Rectal smooth muscle tissue (tissue), 1 donor: ENCODE results near the gene CDH11.

Experiments
- H3K27ac ChIP-seq: one replicate; pipeline ENCODE4 v1.7.0; 2013; ENCODE audit warnings: low read depth, low read length, inconsistent platforms
- H3K27me3 ChIP-seq: one replicate; pipeline ENCODE4 v1.7.0; 2013; ENCODE audit warnings: low read length; ENCODE audit not compliant: control insufficient read depth, insufficient read depth
- H3K36me3 ChIP-seq: one replicate; pipeline ENCODE4 v1.7.0; 2013; ENCODE audit warnings: low read length; ENCODE audit not compliant: control insufficient read depth, insufficient read depth
- H3K4me1 ChIP-seq: one replicate; pipeline ENCODE4 v1.7.0; 2013; ENCODE audit warnings: low read length; ENCODE audit not compliant: control insufficient read depth, insufficient read depth
- H3K4me3 ChIP-seq: one replicate; pipeline ENCODE4 v1.7.0; 2013; ENCODE audit warnings: low read length
- H3K9ac ChIP-seq: one replicate; pipeline ENCODE4 v1.7.0; 2013; ENCODE audit warnings: low read length

The CDH11 gene

GRCh38 chr16:65083164-65083857 is 38.6 kb downstream of the CDH11 start:
- Histone ChIP-seq H3K4me1 (no peaks in the 10 kb centered on the region), H3K27me3 (no peaks in the 10 kb centered on the region), H3K4me3 (no peak overlapping the region), H3K9ac (no peak overlapping the region), H3K27ac (no peak overlapping the region), H3K36me3 (no peaks in the 10 kb centered on the region)

- no peak overlapping the region for H3K4me3 ChIP-seq
- H3K9ac ChIP-seq = no peak overlapping the region
- no peaks in the 10 kb centered on the region for H3K4me1 ChIP-seq
Observed at GRCh38 chr16:65079549-65079948, 42.3 kb downstream of the CDH11 start.

DNA sequence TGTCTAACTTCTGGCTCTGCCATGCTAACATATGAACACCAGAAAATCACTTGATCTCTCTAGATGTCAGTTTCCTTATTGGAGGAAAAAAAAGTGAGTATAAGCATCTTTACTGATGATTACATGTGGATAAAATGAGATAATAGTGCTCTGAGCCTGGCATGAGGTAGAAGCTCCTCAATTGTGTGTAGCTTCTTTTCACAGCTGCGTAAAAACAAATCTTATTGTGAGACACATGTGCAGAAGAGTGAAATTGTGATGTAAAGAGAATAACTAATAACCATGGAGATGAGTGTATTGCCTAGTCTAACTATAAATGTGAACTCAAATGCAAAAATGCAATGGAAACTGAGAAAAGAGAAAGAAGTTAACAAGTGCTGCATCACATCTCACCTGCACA is 44.7 kb downstream of the CDH11 start:
- H3K4me1 ChIP-seq = peaks cover 4% of the 10 kb centered on the region
- no peak overlapping the region for H3K9ac ChIP-seq
- H3K4me3 ChIP-seq = no peak overlapping the region
- H3K36me3 ChIP-seq = no peaks in the 10 kb centered on the region
- H3K27ac ChIP-seq = no peak overlapping the region
- H3K27me3 ChIP-seq = no peaks in the 10 kb centered on the region

More at GRCh38 chr16:65079549-65079948, 42.3 kb downstream of the CDH11 start:
- Histone ChIP-seq H3K27me3 (no peaks in the 10 kb centered on the region), H3K36me3 (no peaks in the 10 kb centered on the region), H3K27ac (no peak overlapping the region)

GRCh38 chr16:65075877-65076276 is 46.0 kb downstream of the CDH11 start:
- no peak overlapping the region for H3K9ac ChIP-seq
- H3K4me3 ChIP-seq = no peak overlapping the region

DNA sequence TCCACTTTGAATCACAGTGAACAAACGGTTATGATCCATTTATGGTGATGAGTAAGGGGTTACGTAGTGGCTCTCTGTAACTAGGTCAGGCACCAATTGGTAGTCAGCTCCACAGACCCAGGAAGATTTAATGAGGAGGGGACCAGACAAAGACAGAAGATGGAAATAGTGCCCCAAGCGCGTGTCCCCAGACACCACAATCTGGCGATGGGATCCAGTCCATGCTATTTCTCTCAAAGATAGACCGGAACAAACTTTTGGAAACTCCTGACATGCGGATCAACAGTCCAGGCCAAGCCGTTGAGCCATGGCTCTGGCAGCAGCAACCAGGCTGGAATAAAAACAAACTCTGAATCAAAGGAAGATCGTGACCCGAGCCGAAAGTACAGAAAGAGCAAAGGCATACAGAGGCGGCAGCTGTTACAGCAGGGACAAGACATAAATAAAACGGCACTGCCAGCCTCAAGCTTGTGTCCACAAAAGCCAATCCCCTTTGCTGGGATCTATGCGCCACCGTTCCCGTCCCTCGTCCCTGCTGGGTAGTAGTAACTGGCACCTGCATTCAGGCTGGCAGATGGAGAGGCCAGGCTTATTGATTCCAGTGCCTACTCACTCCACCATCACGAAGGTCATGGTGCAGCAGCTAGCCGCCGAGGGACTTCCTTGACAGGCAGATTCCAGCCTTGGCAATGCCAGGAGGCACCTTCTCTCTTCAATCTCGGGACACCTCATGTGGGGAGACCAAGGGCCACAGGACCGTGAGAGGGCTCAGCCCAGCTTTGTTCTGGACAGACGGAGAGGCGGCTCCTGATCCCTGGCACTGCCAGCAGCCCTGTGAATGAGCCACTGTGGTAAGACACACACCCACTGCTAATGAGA is 50.2 kb downstream of the CDH11 start:
- no peak overlapping the region for H3K9ac ChIP-seq
- peak overlapping the region; percentile 77 for H3K27ac ChIP-seq
- H3K4me3 ChIP-seq = peak overlapping the region; percentile 56
- H3K36me3 ChIP-seq = no peaks in the 10 kb centered on the region
- no peaks in the 10 kb centered on the region for H3K27me3 ChIP-seq
- H3K4me1 ChIP-seq = peaks cover 24% of the 10 kb centered on the region

More at GRCh38 chr16:65075877-65076276, 46.0 kb downstream of the CDH11 start:
- Histone ChIP-seq H3K36me3 (no peaks in the 10 kb centered on the region), H3K4me1 (peaks cover 12% of the 10 kb centered on the region), H3K27me3 (no peaks in the 10 kb centered on the region), H3K27ac (no peak overlapping the region)

- H3K9ac ChIP-seq = no peak overlapping the region
- no peaks in the 10 kb centered on the region for H3K36me3 ChIP-seq
- H3K4me1 ChIP-seq = peaks cover 26% of the 10 kb centered on the region
- H3K27me3 ChIP-seq = no peaks in the 10 kb centered on the region
- peak overlapping the region; percentile 77 for H3K27ac ChIP-seq
- peak overlapping the region; percentile 56 for H3K4me3 ChIP-seq
Observed at GRCh38 chr16:65070831-65071432, 50.9 kb downstream of the CDH11 start.

GRCh38 chr16:65069766-65070165 is 52.1 kb downstream of the CDH11 start:
- no peak overlapping the region for H3K9ac ChIP-seq
- H3K27ac ChIP-seq = no peak overlapping the region
- H3K36me3 ChIP-seq = no peaks in the 10 kb centered on the region
- H3K4me3 ChIP-seq = no peak overlapping the region
- H3K4me1 ChIP-seq = peaks cover 26% of the 10 kb centered on the region
- no peaks in the 10 kb centered on the region for H3K27me3 ChIP-seq

GRCh38 chr16:65069065-65069464 is 52.8 kb downstream of the CDH11 start:
- peaks cover 26% of the 10 kb centered on the region for H3K4me1 ChIP-seq
- H3K27ac ChIP-seq = no peak overlapping the region
- no peak overlapping the region for H3K9ac ChIP-seq
- H3K36me3 ChIP-seq = no peaks in the 10 kb centered on the region
- no peaks in the 10 kb centered on the region for H3K27me3 ChIP-seq
- H3K4me3 ChIP-seq = no peak overlapping the region

- Histone ChIP-seq H3K27me3 (no peaks in the 10 kb centered on the region), H3K9ac (no peak overlapping the region), H3K4me1 (peaks cover 26% of the 10 kb centered on the region), H3K4me3 (no peak overlapping the region), H3K27ac (no peak overlapping the region), H3K36me3 (no peaks in the 10 kb centered on the region)
Observed at GRCh38 chr16:65068151-65068740, 53.6 kb downstream of the CDH11 start.

GRCh38 chr16:65066651-65067050 is 55.2 kb downstream of the CDH11 start:
- H3K4me3 ChIP-seq = no peak overlapping the region
- H3K27ac ChIP-seq = no peak overlapping the region

DNA sequence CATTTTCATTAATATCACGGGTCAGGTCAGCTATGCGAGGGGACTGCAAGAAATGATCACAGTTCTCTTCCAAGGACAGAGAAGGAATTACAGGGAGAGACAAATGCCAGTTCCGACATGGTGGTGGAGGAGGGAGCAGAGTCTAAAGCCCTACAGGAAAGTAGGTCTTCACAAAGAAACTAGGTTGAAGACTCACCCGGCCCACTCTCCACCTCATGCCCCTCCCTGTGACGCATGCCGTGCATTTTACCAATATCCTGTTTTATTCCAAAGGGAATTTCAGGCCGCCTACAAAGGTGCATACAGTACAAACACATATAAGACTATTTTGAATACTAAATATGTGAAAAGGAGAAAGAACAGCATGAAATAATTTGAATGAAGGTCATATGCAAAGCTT is 56.8 kb downstream of the CDH11 start:
- H3K4me1 ChIP-seq = peaks cover 10% of the 10 kb centered on the region
- no peak overlapping the region for H3K9ac ChIP-seq
- H3K36me3 ChIP-seq = no peaks in the 10 kb centered on the region
- no peak overlapping the region for H3K4me3 ChIP-seq
- no peaks in the 10 kb centered on the region for H3K27me3 ChIP-seq
- H3K27ac ChIP-seq = no peak overlapping the region

More at GRCh38 chr16:65066651-65067050, 55.2 kb downstream of the CDH11 start:
- H3K4me1 ChIP-seq = peaks cover 17% of the 10 kb centered on the region
- H3K27me3 ChIP-seq = no peaks in the 10 kb centered on the region
- H3K9ac ChIP-seq = no peak overlapping the region
- no peaks in the 10 kb centered on the region for H3K36me3 ChIP-seq

- Histone ChIP-seq H3K27me3 (no peaks in the 10 kb centered on the region), H3K4me1 (peaks cover 10% of the 10 kb centered on the region), H3K27ac (no peak overlapping the region), H3K36me3 (no peaks in the 10 kb centered on the region), H3K9ac (no peak overlapping the region), H3K4me3 (no peak overlapping the region)
Observed at GRCh38 chr16:65064131-65064530, 57.7 kb downstream of the CDH11 start.
